K562 (cell line): Measurements from ENCODE around the gene HEXIM1. TPM values are rescaled to one million over a fixed set of nuclear protein-coding genes. Genes with fewer than 3 reads are reported as not detected.

ENCODE experiments used
- CGGBP1 ChIP-seq: fragments of 250-450 bp; sonication (Bioruptor Pico); IDR thresholded peaks from 2 replicates; pipeline ENCODE4 v1.9.0; 2021; ENCODE audit warnings: mild to moderate bottlenecking
- FUS ChIP-seq: fragments of 200-400 bp; formaldehyde crosslinking; optimal IDR thresholded peaks from 2 replicates; pipeline ENCODE3; 2017; ENCODE audit warnings: low read depth, low read length
- HDAC3 ChIP-seq: fragments of 450-650 bp; IDR thresholded peaks from 2 replicates; pipeline ENCODE4 v1.6.1; 2018; ENCODE audit warnings: borderline replicate concordance, mild to moderate bottlenecking, moderate library complexity; ENCODE audit not compliant: partially characterized antibody
- HDAC8 ChIP-seq: fragments of 450-650 bp; IDR thresholded peaks from 2 replicates; pipeline ENCODE4 v1.6.1; 2016; ENCODE audit warnings: mild to moderate bottlenecking, missing genetic modification characterization, moderate library complexity, missing compliant biosample characterization
- HMG20A ChIP-seq: fragments of 450-650 bp; formaldehyde crosslinking; conservative IDR thresholded peaks from 2 replicates; pipeline ENCODE4 v1.4.0; 2020; ENCODE audit warnings: mild to moderate bottlenecking, mixed read lengths
- HNRNPLL ChIP-seq: fragments of 200-400 bp; formaldehyde crosslinking; IDR thresholded peaks from 2 replicates; pipeline ENCODE4 v1.6.1; 2017; ENCODE audit warnings: low read length, low read depth, mild to moderate bottlenecking; ENCODE audit not compliant: poor library complexity, severe bottlenecking
- ID3 ChIP-seq, 2 experiments: fragments of 250-450 bp in 1 of 2; fragments of 450-650 bp in 1 of 2; sonication (Bioruptor Pico) in 1 of 2; IDR thresholded peaks; 2 replicates each; pipeline versions ENCODE4 v1.6.1 to v1.8.0; 2016 to 2021; ENCODE audit warnings: mild to moderate bottlenecking in 2 of 2, moderate library complexity in 2 of 2, missing compliant biosample characterization in 1 of 2, missing genetic modification characterization in 1 of 2
- NBN ChIP-seq: fragments of 450-650 bp; IDR thresholded peaks from 2 replicates; pipeline ENCODE4 v1.6.1; 2016; ENCODE audit warnings: low read depth, mild to moderate bottlenecking
- NFATC3 ChIP-seq: fragments of 450-650 bp; IDR thresholded peaks from 2 replicates; pipeline ENCODE4 v1.6.1; 2017; ENCODE audit warnings: mild to moderate bottlenecking
- PRPF4 ChIP-seq: fragments of 200-400 bp; formaldehyde crosslinking; IDR thresholded peaks from one replicate; pipeline ENCODE4 v1.6.1; 2017; ENCODE audit warnings: low read length, low read depth, mild to moderate bottlenecking; ENCODE audit not compliant: insufficient read depth, poor library complexity, severe bottlenecking
- SREBF1 ChIP-seq: fragments of 150-350 bp; IDR thresholded peaks from 2 replicates; pipeline ENCODE4 v1.6.1; 2014; ENCODE audit warnings: antibody characterized with exemption, low read depth, low read length, borderline replicate concordance
- TEAD4 ChIP-seq, 2 experiments: sonication (generic) in 1 of 2; formaldehyde crosslinking in 1 of 2; IDR thresholded peaks; 2 replicates each; pipeline versions ENCODE4 v1.6.1 to v1.8.0; 2012 to 2022; ENCODE audit warnings: borderline replicate concordance in 1 of 2, inconsistent platforms in 1 of 2, low read length in 1 of 2, mild to moderate bottlenecking in 1 of 2, missing genetic modification reagents in 1 of 2
- ZNF175 ChIP-seq: fragments of 200-800 bp; sonication (Bioruptor generic); IDR thresholded peaks from 2 replicates; pipeline ENCODE4 v1.6.1; 2016; ENCODE audit warnings: low read depth, mild to moderate bottlenecking, missing genetic modification characterization, missing compliant biosample characterization
- ZNF347 ChIP-seq: fragments of 450-650 bp; formaldehyde crosslinking; IDR thresholded peaks from 2 replicates; pipeline ENCODE4 v1.4.0; 2020; ENCODE audit warnings: low read depth, mild to moderate bottlenecking, moderate library complexity
- ZNF384 ChIP-seq: IDR thresholded peaks from 2 replicates; pipeline ENCODE4 v1.6.1; 2012; ENCODE audit warnings: low read depth, low read length, improper control_type of control experiment
- polyA plus RNA-seq, 8 experiments: library from polyadenylated mRNA; depleted of rRNA in 4 of 8; stranded (reverse) in 5 of 8; unstranded in 3 of 8; fragments of >200 nt; fragmentation: Nextera tagmentation in 2 of 8; fragmentation: Illumina TruSeq in 1 of 8; extraction: Ambion mirVana in 2 of 8; extraction: Trizol in 1 of 8; gene quantifications; 2 replicates each; pipeline versions ENCODE4 v1.2.1 to v1.2.3, GENCODE V29; 2011 to 2014; ENCODE audit warnings: inconsistent platforms in 1 of 8, missing spikeins in 1 of 8
- total RNA-seq, 7 experiments: library from RNA; depleted of rRNA in 6 of 7; stranded (reverse); fragments of >200 nt in 6 of 7; fragmentation: Illumina TruSeq in 2 of 7; extraction: Trizol in 2 of 7; gene quantifications; 2 replicates each; pipeline versions ENCODE4 v1.2.1 to v1.2.3, GENCODE V29; 2011 to 2021; ENCODE audit warnings: low replicate concordance in 1 of 7
- TF ChIP-seq, protein P1 (sequence below): fragments of 250-450 bp; sonication (Bioruptor Pico); IDR thresholded peaks from 2 replicates; pipeline ENCODE4 v1.4.0; 2020; ENCODE audit warnings: mild to moderate bottlenecking, moderate library complexity
- TF ChIP-seq, protein P2 (sequence below): sonication (generic); formaldehyde crosslinking; IDR thresholded peaks from 2 replicates; pipeline ENCODE4 v1.4.0; 2020; ENCODE audit warnings: mild to moderate bottlenecking, missing genetic modification reagents
- TF ChIP-seq, protein P3 (sequence below): fragments of 450-650 bp; IDR thresholded peaks from 2 replicates; pipeline ENCODE4 v1.6.1; 2016; ENCODE audit warnings: low read depth, mild to moderate bottlenecking, moderate library complexity

HEXIM1 gene
- total and polyA plus RNA-seq, 9 of the 15 experiments (the other 6 are each of a cell fraction or from before 2014, with no cell fraction given) = 1.4 to 28.3 (median 9.1) TPM

DNA sequence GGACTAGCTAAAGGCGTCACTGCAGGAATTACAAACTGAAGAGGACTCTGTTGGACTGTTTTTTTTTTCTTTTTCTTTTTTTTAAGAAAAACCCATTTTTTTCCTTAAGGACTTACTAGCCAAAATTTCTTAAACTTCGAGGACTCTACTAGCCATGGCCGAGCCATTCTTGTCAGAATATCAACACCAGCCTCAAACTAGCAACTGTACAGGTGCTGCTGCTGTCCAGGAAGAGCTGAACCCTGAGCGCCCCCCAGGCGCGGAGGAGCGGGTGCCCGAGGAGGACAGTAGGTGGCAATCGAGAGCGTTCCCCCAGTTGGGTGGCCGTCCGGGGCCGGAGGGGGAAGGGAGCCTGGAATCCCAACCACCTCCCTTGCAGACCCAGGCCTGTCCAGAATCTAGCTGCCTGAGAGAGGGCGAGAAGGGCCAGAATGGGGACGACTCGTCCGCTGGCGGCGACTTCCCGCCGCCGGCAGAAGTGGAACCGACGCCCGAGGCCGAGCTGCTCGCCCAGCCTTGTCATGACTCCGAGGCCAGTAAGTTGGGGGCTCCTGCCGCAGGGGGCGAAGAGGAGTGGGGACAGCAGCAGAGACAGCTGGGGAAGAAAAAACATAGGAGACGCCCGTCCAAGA lies 878 bp downstream of the HEXIM1 start (continued):
- TF ChIP-seq, protein P1, sequence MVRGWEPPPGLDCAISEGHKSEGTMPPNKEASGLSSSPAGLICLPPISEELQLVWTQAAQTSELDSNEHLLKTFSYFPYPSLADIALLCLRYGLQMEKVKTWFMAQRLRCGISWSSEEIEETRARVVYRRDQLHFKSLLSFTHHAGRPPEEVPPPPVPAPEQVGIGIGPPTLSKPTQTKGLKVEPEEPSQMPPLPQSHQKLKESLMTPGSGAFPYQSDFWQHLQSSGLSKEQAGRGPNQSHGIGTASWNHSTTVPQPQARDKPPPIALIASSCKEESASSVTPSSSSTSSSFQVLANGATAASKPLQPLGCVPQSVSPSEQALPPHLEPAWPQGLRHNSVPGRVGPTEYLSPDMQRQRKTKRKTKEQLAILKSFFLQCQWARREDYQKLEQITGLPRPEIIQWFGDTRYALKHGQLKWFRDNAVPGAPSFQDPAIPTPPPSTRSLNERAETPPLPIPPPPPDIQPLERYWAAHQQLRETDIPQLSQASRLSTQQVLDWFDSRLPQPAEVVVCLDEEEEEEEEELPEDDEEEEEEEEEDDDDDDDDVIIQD (CRISPR knock-in tag) = no peak
- TF ChIP-seq NBN (0 out of 2 replicates have a peak, but pooled peaks have one; percentile 7), ZNF347 (no peak), PRPF4 (peak; percentile 80), HNRNPLL (no peak), HMG20A (CRISPR knock-in tag) (no peak), ZNF384 (no peak), HDAC3 (no peak), CGGBP1 (CRISPR knock-in tag) (no peak), HDAC8 (tag) (no peak), ZNF175 (CRISPR knock-in tag) (no peak), FUS (no peak), NFATC3 (no peak), TEAD4 (IDR thresholded peaks at IDR 0.05; ENCODE audit: low read length) (no peak), TEAD4 (CRISPR knock-in tag; IDR thresholded peaks at IDR 0.05; ENCODE audit: borderline replicate concordance) (no peak), ID3 (CRISPR knock-in tag; IDR thresholded peaks at IDR 0.05) (no peak), ID3 (tag; IDR thresholded peaks at IDR 0.05) (no peak), SREBF1 (no peak)
- TF ChIP-seq, protein P2, sequence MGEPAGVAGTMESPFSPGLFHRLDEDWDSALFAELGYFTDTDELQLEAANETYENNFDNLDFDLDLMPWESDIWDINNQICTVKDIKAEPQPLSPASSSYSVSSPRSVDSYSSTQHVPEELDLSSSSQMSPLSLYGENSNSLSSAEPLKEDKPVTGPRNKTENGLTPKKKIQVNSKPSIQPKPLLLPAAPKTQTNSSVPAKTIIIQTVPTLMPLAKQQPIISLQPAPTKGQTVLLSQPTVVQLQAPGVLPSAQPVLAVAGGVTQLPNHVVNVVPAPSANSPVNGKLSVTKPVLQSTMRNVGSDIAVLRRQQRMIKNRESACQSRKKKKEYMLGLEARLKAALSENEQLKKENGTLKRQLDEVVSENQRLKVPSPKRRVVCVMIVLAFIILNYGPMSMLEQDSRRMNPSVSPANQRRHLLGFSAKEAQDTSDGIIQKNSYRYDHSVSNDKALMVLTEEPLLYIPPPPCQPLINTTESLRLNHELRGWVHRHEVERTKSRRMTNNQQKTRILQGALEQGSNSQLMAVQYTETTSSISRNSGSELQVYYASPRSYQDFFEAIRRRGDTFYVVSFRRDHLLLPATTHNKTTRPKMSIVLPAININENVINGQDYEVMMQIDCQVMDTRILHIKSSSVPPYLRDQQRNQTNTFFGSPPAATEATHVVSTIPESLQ (CRISPR knock-in tag) = peak; percentile 39; the same call in 1 of the 2 replicates
- TF ChIP-seq, protein P3, sequence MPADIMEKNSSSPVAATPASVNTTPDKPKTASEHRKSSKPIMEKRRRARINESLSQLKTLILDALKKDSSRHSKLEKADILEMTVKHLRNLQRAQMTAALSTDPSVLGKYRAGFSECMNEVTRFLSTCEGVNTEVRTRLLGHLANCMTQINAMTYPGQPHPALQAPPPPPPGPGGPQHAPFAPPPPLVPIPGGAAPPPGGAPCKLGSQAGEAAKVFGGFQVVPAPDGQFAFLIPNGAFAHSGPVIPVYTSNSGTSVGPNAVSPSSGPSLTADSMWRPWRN = no peak
